ENCODE measurements around the gene LRRK1. TPM values are rescaled to one million over a fixed set of nuclear protein-coding genes. Genes with fewer than 3 reads are reported as not detected.

LRRK1 gene
- total and polyA plus RNA-seq, 2 of the 13 experiments (the other 11 are each of a cell fraction or from before 2014, with no cell fraction given), result 0.13 to 1.2 TPM

- no peak for TF ChIP-seq ZNF350 (CRISPR knock-in tag; IDR thresholded peaks at IDR 0.05; ENCODE audit: borderline replicate concordance, low read depth)
- TF ChIP-seq HNF4G (IDR thresholded peaks at IDR 0.05; ENCODE audit: borderline replicate concordance, low read depth, low read length), result no peak
- TF ChIP-seq HNF4G (CRISPR knock-in tag; IDR thresholded peaks at IDR 0.05; ENCODE audit: borderline replicate concordance, low read depth), result no peak
- TF ChIP-seq GPBP1L1 (CRISPR knock-in tag; IDR thresholded peaks at IDR 0.05), result no peak
- no peak for TF ChIP-seq ZBTB46 (CRISPR knock-in tag; IDR thresholded peaks at IDR 0.05; ENCODE audit: borderline replicate concordance)
- TF ChIP-seq PCBP1 (IDR thresholded peaks at IDR 0.05; ENCODE audit: borderline replicate concordance, low read depth, low read length), result no peak
- no peak for TF ChIP-seq GLMP (CRISPR knock-in tag; IDR thresholded peaks at IDR 0.05; ENCODE audit: borderline replicate concordance)
- no peak for TF ChIP-seq ZFY (CRISPR knock-in tag; IDR thresholded peaks at IDR 0.05)
- TF ChIP-seq ZNF3 (CRISPR knock-in tag; IDR thresholded peaks at IDR 0.05), result no peak
- TF ChIP-seq ATAD3A (CRISPR knock-in tag; IDR thresholded peaks at IDR 0.05), result no peak
- no peak for TF ChIP-seq ZBTB14 (CRISPR knock-in tag; IDR thresholded peaks at IDR 0.05)
- no peak for TF ChIP-seq FOXP4 (CRISPR knock-in tag; IDR thresholded peaks at IDR 0.05)
- TF ChIP-seq CEBPB (IDR thresholded peaks at IDR 0.05; ENCODE audit: borderline replicate concordance, low read depth, low read length), result no peak
- no peak for TF ChIP-seq ZNF34 (CRISPR knock-in tag; IDR thresholded peaks at IDR 0.05; ENCODE audit: borderline replicate concordance)
Observed at GRCh38 chr15:101013201-101013550, 94.0 kb downstream of the LRRK1 start (continued).
